SHP77 (cell line): ENCODE data around the gene TMEFF1.
"Not testable (repeated sequence)": the region's sequence is repeated elsewhere in the genome, so short reads cannot be mapped to it uniquely, and the experiment has no call there.

Experiments used
- DNase-seq, 2 experiments: peaks; one replicate each; lab custom pipeline; 2025; lab: John Stamatoyannopoulos, UW

TMEFF1 gene

DNA sequence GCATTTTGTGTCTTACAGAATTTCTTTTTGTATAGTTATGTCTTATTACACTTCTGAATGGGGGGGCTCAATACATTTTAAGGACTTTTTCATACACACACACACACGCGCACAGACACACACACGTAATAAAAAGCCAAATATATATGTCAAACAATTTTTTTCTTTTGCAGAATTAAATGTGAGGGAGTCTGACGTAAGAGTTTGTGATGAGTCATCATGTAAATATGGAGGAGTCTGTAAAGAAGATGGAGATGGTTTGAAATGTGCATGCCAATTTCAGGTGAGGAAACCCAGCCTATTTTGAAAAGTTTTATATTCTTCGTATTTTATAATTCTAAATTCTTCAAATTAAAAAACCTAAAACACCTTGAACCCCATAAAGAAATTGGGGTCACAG lies 25.6 kb downstream of the TMEFF1 start:
- peak; percentile 8 to 20 for DNase-seq

DNA sequence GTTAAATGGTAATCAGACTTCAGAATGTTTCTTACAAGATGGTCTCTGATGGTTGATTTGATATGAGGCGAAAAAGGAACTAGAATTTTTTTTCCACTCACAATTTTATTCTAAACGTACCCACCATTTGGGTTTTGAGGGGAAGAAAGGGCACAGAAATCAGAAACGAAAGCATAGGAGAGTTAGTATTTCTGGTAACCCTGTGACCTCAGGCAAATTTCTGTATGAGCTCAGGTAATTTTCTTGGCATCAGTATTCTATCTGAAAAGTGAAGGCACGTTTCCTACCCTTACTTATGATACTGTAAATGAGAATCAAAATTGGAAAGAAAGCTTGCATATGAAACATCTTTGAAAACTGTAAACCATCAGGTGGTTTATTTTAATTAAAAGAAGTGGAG lies 26.5 kb downstream of the TMEFF1 start:
- DNase-seq, result no peak

DNA sequence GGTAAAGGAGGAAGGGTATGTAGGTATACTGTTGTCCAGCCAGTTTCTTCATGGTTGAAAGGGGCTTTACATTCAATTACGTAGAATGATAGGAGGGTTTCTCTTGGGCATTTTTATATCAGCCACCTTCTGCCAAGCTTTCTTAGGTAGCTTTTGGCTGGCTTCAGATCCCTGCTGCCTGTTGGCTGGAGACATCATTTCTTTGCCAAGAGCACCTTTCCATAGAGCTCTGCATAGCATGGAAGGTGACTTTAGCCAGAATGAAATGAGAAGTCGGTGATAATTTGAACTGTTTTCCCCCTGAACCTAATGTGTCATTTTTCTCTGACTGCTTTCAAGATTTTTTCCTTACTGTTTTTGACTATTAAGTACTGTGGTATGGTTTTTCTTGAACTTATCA lies 26.9 kb downstream of the TMEFF1 start:
- no peak for DNase-seq

DNA sequence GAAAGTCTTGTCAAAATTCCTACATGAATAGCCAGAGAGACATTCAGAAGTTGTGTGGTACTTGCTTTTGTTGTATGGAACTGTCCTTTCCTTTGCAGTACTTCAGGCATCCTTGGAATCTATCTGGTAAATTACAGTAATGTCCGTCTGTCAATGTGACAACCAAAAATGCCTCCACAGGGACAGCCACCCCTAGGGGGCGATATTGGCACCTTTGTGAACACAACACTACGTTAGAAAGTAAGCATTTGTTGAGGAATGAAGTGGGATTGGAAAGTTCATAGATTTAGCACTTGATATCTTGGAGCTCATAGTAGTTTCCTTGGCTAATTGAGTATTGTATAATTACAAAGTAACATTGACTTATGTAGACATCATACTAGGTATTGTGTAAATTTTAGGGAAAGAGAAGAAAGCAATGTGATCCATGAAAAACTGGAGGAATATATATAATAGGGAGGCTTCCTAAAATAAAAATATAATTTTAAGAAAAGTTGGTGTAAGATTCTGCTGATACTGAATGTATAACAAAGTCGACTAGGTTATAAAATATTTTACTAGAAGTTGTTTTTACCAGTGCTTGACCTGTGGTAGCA lies 32.7 kb downstream of the TMEFF1 start:
- peak; percentile 43 to 46 for DNase-seq

DNA sequence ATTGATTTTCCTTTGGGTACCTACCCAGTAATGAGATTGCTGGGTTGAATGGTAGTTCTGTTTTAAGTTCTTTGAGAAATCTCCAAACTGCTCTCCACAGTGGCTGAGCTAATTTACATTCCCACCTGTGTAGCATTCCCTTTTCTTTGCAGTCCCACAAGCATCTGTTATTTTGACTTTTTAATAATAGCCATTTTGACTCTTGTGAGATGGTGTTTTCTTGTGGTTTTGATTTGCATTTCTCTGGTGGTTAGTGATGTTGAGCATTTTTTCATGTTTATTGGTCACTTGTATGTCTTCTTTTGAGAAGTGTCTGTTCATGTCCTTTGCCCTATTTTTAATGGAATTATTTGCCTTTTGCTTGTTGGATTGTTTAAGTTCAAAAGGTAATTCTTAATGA lies 34.4 kb downstream of the TMEFF1 start:
- DNase-seq, result not testable (repeated sequence)

DNA sequence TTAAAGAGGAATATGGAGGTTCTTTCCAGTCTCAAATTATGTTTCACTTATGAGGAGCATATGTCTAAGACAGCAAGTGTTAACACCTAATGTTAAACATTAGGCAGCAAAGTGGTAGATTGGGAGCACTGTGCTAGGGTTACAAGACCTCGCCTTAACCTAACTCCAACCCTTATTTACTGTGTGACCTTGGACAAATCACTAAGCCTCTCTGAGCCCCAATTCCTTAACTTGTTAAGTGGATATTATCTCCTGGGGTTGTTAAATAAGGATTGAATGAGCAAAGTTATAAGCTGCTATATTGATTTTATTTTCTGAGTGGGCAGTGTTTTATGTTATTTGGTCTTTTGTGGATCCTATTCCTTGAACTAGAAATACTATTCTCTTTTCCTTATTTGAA lies 38.3 kb downstream of the TMEFF1 start:
- DNase-seq, result no peak

DNA sequence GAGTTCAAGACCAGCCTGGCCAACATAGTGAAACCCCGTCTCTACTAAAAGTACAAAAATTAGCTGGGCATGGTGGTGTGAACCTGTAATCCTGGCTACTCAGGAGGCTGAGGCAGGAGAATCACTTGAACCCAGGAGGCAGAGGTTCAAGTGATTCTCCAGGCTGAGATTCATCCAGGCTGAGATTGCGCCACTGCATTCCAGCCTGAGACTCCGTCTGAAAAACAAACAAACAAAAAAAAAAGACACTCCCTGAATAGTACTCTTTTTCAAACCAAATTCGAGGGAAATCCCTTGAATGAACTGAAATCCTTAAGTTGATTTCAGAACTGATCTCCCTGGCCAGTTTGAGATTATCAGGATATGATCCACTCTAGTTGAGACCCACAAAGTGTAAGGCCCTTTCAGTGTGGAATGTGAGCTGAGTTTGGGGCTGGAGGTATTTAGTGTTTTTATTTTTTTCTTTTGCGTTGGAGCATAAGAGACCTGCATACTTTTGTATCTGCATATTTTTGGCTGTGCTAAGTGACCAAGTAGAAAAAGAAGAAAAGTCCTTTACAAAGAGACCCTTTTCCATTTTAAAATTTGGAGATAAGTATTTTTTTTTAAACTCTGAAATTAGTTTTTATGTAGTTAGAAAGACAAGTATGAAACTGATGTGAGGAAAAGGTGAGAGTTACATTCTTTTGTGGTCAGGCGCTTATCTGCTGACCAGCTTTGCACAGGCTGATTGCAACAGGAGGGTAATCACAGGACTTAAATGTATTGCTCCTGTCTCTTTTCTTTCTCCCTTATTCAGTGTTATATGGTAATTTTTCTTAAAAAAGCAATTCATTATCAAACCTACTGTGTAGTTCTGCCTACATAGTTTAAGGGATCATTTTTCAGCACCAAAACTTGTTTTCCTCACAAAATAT lies 42.9 kb downstream of the TMEFF1 start:
- DNase-seq, result no peak

DNA sequence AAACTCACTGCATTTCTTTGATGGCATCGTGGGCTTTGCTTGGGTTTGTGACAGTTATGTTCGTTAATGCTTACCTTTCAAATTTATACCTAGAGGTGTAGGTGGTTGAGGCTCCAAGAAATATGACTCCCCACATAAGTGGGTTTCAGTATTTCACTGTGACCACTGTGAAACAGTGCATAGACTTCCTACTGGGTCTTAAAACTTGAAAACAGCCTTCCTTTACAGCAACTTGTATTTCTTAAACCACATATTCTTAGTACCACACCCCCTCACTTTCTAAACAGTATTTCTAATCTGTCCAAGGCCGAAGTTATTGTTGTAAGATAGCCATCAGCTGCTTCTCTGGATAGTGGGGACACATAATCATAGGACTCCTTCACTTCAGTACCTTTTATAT lies 48.3 kb downstream of the TMEFF1 start:
- DNase-seq, result no peak

DNA sequence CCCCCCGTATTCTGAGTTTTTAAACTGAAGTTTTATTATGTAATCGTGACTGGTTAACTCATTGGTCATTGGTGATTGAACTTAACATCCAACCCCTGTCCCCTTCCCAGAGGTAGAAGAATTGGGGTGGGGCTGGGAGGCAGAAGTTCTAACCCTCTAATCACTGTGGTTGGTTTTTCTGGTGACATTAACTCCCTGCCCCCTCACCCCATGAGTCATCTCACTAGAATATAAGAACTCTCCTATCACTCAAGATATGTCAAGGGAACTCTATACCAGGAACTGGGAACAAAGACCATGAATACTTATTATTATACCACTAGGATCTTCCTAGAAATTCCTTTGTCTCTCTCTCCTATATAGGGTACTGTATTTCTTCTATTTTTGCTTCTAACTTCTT lies 52.6 kb downstream of the TMEFF1 start:
- no peak for DNase-seq

DNA sequence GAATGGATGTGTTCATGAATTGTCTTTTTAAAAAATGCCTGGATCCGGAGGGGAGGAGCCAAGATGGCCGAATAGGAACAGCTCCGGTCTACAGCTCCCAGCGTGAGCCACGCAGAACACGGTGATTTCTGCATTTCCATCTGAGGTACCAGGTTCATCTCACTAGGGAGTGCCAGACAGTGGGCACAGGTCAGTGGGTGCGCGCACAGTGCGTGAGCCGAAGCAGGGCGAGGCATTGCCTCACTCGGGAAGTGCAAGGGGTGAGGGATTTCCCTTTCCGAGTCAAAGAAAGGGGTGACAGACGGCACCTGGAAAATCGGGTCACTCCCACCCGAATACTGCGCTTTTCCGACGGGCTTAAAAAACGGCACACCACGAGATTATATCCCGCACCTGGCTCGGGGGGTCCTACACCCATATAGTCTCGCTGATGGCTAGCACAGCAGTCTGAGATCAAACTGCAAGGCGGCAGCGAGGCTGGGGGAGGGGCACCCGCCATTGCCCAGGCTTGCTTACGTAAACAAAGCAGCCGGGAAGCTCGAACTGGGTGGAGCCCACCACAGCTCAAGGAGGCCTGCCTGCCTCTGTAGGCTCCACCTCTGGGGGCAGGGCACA lies 54.3 kb downstream of the TMEFF1 start:
- not testable (repeated sequence) for DNase-seq

DNA sequence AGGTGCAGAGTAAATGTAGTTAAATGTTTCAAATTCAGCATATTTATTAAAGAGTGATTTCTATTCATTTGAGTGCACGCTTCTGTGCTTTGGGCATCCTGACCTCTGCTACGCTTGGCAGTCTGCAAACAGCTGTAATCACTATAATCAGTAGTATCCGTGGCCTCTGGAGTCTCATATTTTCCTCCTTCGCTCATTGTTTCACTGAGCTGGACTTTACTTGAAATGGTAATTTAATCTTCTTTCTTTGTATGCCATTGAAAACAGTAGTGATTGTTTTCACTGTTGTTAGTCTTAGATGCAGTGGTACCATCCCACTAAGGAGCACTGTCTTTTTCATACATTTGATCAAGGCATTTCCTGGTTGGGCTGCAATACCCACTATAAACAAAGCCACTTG lies 61.5 kb downstream of the TMEFF1 start:
- no peak for DNase-seq

DNA sequence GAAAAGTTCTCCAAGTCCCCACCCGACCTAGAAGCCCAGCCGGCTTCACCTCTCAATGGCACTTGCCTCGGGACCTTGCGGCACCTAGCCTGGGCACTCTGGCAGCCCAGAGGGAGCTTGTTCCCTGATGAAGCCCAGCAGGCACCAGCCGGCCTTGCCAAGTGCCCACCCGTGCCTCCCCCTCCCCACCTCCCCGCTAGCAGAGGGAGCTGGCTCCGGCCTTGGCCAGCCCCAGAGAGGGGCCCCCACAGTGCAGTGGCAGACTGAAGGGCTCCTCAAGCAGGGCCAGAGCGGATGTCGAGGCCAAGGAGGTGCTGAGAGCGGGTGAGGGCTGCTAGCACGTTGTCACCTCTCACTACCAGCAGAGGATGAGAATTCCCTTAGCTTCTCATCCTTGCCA lies 67.4 kb downstream of the TMEFF1 start:
- DNase-seq, result no peak

DNA sequence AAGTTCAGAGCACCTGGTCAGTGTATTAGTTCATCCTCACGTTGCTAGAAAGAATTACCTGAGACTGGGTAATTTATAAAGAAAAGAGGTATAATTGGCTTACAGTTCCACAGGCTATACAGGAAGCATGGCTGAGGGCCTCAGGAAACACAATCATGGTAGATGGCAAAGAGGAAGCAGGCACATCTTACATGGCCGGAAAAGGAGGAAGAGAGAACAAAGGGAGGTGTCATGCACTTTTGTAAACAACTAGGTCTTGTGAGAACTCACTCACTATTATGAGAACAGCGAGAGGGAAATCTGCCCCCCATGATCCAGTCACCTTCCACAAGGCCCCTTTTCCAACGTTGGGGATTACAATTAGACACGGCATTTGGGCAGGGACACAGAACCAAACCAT lies 76.1 kb downstream of the TMEFF1 start:
- DNase-seq, result no peak

DNA sequence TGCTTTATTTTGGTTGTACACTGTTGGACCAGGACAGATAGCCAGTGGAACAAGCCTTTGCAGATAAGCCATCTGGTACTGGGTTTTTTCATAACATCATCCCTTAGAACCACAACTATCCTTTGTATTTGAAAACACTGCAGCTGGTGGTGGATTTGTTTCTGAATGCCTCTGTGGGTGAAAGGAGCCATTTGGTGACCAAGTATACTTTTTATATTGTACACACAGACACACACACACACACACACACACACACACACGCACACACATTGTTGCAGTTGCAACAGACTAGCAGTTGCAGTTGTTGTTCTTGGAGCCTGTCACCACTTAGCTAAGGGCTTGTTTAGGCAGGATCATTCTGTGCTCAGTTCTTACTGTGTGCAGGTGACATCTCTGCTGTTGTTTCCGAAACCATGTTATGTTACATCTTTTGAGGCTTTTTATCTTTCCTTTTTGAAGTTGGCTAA lies 82.0 kb downstream of the TMEFF1 start:
- DNase-seq, result no peak

DNA sequence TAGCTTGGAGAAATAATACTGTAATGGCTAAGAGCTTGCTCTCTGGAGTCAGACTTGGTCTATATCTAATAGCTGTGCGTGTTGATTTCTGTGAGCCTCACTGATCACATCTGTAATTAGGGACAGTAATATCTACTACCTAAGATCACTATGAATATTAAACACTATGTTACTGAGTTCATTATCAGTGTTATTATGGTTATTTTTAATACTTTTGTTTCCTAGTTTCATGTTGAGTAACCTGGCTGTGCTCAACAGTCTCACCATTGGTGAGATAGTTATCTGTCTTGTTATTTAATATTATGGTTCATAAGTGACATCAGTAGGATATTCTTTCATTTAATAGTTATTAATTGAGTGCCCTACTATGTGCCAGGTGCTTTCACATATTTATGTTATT lies 82.5 kb downstream of the TMEFF1 start:
- no peak for DNase-seq

DNA sequence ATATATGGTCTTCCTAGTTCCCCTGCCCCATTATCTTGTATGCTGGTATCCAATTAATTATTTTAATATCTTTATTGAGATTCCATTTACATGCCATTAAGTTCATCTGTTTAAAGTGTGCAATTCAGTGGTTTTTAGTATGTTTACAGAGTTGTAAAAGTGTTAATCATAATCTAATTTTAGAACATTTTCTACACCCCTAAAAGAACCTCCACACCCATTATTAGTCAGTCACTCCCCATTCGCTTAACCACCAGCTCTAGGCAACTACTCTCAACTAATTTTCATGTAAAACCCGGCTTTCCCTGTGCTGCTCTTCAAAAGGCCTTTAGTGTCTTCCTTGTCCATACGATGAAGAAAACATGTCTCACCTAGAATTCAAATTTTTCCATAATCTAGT lies 84.1 kb downstream of the TMEFF1 start:
- DNase-seq, result no peak

DNA sequence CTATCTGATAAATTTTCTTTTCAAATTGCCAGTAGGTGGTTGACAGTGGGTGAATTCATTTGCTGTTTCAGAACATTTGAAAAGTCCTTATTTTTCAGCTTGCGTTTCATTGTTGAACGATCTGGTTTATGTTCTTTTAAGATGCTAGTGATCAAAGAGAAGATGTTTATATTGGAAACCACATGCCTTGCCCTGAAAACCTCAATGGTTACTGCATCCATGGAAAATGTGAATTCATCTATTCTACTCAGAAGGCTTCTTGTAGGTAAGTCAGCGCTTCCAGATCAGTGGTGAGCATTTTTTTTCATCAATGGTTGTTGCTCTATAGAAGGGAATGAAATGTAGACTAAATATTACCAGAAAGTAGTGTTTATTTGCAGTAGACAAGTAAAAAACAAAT lies 88.3 kb downstream of the TMEFF1 start:
- no peak for DNase-seq

DNA sequence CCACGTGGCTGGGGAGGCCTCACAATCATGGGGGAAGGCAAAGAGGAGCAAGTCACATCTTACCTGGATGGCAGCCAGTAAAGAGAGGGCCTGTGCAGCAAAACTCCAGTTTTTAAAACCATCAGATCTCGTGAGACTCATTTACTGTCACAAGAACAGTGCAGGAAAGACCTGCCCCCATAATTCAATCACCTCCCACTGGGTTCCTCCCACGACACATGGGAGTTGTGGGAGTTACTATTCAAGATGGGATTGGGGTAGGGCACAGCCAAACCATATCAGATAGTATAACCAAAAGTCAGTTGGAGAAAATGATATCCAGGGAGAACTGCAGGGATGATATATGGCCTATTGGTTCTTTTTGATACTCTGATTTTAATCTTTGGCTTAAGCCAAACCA lies 94.9 kb downstream of the TMEFF1 start:
- DNase-seq, result no peak

DNA sequence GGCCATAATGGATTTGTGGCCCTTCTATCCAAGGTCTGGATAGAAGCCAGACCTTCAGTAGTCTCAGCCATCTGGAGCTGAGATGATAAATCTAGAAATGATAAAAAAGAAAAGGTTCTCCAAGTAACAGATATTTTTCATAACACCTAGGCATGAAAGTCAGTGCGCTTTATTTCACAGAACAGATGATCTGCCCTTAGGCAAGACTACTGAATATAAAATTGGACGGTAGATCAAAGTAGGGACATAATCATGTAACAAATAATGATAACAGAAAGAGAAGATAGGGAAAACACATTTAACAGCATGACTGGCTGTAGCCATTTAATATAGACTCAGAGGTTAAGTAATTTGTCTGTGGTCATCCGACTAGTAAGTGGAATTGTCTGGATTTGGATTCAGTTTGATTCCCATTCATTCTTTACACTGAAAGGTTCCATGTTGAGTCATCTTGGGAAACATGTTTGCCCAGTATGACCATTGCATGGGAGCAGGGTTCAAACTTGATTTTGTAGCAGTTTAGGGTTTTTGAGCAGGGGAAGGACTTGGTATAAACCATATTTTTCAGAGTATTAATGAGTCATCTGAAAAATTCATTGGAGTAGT lies 100.8 kb downstream of the TMEFF1 start:
- no peak for DNase-seq

DNA sequence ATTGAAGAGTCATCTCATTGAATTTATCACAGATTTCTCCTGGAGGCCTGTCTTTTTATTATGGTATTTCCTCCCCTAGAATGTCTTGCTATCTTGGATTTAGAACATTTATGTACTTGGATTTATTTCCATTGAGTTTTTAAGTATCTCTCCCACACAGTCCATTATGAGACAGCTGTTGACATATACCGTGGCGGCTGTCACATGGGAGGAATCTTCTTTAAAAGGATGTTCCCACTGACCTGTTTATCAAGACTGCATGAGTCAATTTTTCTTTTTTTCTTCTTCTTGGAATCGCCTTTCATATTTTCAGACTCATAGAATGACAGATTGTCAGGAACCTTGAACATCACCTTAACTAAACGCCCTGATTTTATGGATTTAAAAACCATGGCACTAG lies 102.1 kb downstream of the TMEFF1 start:
- DNase-seq, result no peak

DNA sequence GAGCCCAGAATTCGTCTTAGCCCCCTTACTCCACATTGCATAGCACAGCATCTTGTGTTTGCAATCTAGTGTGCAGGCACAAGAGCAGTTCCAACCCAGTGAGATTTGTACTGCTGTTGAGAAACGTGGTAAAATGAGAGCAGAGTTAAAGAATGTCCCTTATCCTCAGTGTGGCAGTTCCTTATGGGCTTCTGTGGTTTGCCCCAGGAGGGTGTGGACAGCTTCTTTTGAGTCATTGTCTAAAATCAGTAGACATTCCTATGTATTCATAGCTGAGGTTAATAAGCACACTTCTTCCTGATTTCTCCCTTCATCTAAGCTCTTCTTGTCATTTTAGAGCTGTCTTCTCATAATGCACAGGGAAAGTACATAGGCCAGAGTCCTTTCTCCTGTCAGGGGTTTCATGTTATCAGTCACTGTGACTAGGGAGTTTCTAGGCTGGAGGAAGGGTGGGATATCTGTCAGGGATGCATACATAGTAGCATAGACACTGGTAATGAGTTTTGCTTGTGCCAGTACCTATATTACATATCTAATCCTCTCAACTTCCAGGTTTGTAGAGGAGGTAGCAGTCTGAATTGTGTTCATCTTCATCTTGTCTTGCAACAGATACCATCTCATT lies 102.9 kb downstream of the TMEFF1 start:
- no peak for DNase-seq

DNA sequence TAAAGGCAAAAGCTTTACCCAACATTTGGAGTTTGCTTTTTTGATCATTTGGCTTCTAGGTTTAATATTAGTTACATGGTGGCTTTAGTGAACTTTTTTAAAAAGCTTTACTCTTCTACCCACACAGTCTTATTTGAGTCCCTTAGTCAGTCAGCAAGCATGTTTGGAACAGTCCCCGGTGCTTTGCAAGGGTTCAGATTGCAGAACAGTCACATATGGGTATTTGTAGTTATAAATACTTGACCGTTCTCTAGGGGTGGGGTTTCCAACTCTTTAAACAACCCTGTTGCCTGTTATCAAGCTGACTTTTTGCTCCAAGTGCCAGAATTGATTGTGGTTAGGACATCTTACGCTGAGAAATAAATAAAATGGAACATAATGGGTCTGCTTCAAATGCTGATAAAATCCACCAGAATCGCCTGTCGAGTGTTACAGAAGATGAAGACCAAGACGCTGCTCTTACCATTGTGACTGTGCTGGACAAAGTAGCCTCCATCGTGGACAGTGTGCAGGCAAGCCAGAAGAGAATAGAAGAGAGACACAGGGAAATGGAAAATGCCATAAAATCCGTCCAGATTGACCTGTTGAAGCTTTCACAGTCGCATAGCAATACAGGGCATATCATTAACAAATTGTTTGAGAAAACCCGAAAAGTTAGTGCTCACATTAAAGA lies 105.0 kb downstream of the TMEFF1 start, which contains the start of gene CAVIN4:
Gene CAVIN4 (plus strand): TSS at position 304 of the 673 bp plus-strand sequence. CDS start 65 bp downstream, at position 369.
- no peak for DNase-seq
